Measurements from ENCODE around the gene HP. TPM values are rescaled to one million over a fixed set of nuclear protein-coding genes. Genes with fewer than 3 reads are reported as not detected.

Gene HP
- total RNA-seq, 1 experiment from 2014 or later = 18.1 TPM

DNA sequence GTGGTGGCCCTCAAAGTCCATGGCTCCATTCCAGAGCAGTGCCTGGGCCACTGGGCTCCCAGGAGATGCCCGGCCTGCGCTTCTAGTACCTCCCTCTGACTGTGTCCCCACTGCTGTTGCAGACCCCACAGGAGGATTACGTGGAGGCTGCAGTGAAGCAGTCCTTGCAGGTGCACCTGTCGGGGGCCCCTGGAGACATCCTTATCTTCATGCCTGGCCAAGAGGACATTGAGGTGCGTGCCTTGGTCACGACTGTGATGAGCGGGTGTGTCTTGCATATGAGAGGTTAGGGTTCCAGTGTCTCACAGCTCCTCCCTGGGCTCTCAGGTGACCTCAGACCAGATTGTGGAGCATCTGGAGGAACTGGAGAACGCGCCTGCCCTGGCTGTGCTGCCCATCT is 50.6 kb downstream of the HP start:
- H4K20me1 ChIP-seq (ENCODE audit: insufficient read depth) = no peaks in the 10 kb centered on the region
- peaks cover 57 to 67% of the 10 kb centered on the region in 2 experiments for H3K36me3 ChIP-seq (ENCODE audit: control insufficient read depth in 1 of 2, insufficient read depth in 2 of 2, low read length in 2 of 2)
- H3K4me1 ChIP-seq (ENCODE audit: control insufficient read depth in 1 of 2, insufficient read depth in 2 of 2, low read length in 2 of 2) = no peaks in the 10 kb centered on the region
- ATAC-seq = no peak
- intact Hi-C loops (cut with micrococcal nuclease) = no loop called here
- no TSS peak for BruUV-seq (replicated peaks)
- H3K9ac ChIP-seq (ENCODE audit: low read length) = no peak overlapping the region
- H3K79me2 ChIP-seq (ENCODE audit: insufficient read depth, low read length) = no peaks in the 10 kb centered on the region
- no peaks in the 10 kb centered on the region for H3K27me3 ChIP-seq (ENCODE audit: insufficient read depth, low read length)
- no peak for DNase-seq (ENCODE audit: low read depth, low spot score)
- no peak overlapping the region for H2AFZ ChIP-seq (ENCODE audit: low read depth, low read length, poor library complexity, severe bottlenecking)
- H3K4me3 ChIP-seq (replicated peaks in 1 of 2; ENCODE audit: low read depth in 1 of 2, low read length in 2 of 2) = no peak overlapping the region
- H3K27ac ChIP-seq (ENCODE audit: low read depth, low read length) = no peak overlapping the region
- ChIA-PET CTCF (no interaction called here), RAD21 (ENCODE audit: low non-redundant PET in 1 of 2, low total read pairs in 2 of 2, uncharacterized antibody in 2 of 2, unreplicated experiment in 2 of 2) (no interaction called here), POLR2A (no interaction called here)
- TF ChIP-seq POLR2AphosphoS5 (IDR thresholded peaks at IDR 0.05; ENCODE audit: low read depth, low read length) = no peak
- TF ChIP-seq EZH2phosphoT487 (IDR thresholded peaks at IDR 0.05; ENCODE audit: borderline replicate concordance) = no peak
- TF ChIP-seq, protein P1, sequence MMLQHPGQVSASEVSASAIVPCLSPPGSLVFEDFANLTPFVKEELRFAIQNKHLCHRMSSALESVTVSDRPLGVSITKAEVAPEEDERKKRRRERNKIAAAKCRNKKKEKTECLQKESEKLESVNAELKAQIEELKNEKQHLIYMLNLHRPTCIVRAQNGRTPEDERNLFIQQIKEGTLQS (IDR thresholded peaks at IDR 0.05) = no peak
- no peaks in the 10 kb centered on the region for H3K9me3 ChIP-seq (ENCODE audit: control insufficient read depth in 1 of 2, insufficient read depth in 1 of 2, low read depth in 1 of 2, low read length in 2 of 2)
- no peaks in the 10 kb centered on the region for H3K9me2 ChIP-seq (ENCODE audit: insufficient read depth)
- H3K4me2 ChIP-seq (ENCODE audit: low read length) = no peak overlapping the region

DNA sequence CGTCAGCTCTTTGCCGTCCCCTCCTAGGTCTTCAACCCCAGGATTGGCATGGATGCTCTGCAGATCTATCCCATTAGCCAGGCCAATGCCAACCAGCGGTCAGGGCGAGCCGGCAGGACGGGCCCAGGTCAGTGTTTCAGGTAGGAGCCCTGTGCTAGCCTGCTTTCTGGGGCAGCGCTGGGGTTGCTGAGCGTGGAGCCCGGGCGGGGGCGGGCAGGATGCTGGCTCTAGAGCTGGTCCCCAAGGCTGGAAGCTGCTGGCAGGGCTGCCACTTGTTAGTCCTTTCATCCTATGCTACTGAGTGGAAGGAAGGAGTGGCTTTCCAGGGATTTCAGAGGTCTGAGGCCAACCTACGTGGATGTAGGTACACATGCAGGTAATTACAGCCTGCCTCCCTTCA is 51.7 kb downstream of the HP start:
- H3K9ac ChIP-seq (ENCODE audit: low read length) = no peak overlapping the region
- DNase-seq (ENCODE audit: low read depth, low spot score) (no peak), ATAC-seq (no peak)
- no peaks in the 10 kb centered on the region for H3K79me2 ChIP-seq (ENCODE audit: insufficient read depth, low read length)
- ChIA-PET CTCF (no interaction called here), RAD21 (ENCODE audit: low non-redundant PET in 1 of 2, low total read pairs in 2 of 2, uncharacterized antibody in 2 of 2, unreplicated experiment in 2 of 2) (no interaction called here), POLR2A (no interaction called here)
- no peak for TF ChIP-seq SRF (IDR thresholded peaks at IDR 0.05; ENCODE audit: low read depth)
- TF ChIP-seq EGR1 (IDR thresholded peaks at IDR 0.05; ENCODE audit: low read depth) = no peak
- TF ChIP-seq JUND (IDR thresholded peaks at IDR 0.05) = no peak
- H3K4me2 ChIP-seq (ENCODE audit: low read length) = no peak overlapping the region
- no peak overlapping the region for H2AFZ ChIP-seq (ENCODE audit: low read depth, low read length, poor library complexity, severe bottlenecking)
- peaks cover 50 to 64% of the 10 kb centered on the region in 2 experiments for H3K36me3 ChIP-seq (ENCODE audit: control insufficient read depth in 1 of 2, insufficient read depth in 2 of 2, low read length in 2 of 2)
- H3K4me1 ChIP-seq (ENCODE audit: control insufficient read depth in 1 of 2, insufficient read depth in 2 of 2, low read length in 2 of 2) = no peaks in the 10 kb centered on the region
- H3K27me3 ChIP-seq (ENCODE audit: insufficient read depth, low read length) = no peaks in the 10 kb centered on the region
- no TSS peak for BruUV-seq (replicated peaks)
- no peaks in the 10 kb centered on the region for H3K9me2 ChIP-seq (ENCODE audit: insufficient read depth)
- H4K20me1 ChIP-seq (ENCODE audit: insufficient read depth) = no peaks in the 10 kb centered on the region
- H3K4me3 ChIP-seq (replicated peaks in 1 of 2; ENCODE audit: low read depth in 1 of 2, low read length in 2 of 2) = no peak overlapping the region
- intact Hi-C loops (cut with micrococcal nuclease) = no loop called here
- no peak overlapping the region for H3K27ac ChIP-seq (ENCODE audit: low read depth, low read length)
- no peaks in the 10 kb centered on the region for H3K9me3 ChIP-seq (ENCODE audit: control insufficient read depth in 1 of 2, insufficient read depth in 1 of 2, low read depth in 1 of 2, low read length in 2 of 2)
